ENCODE measurements around the gene MCC. TPM values are rescaled to one million over a fixed set of nuclear protein-coding genes. Genes with fewer than 3 reads are reported as not detected.

MCC gene
- total RNA-seq, 6 donors from 2014 or later, result 12.1 to 67.1 (median 21.3) TPM

DNA sequence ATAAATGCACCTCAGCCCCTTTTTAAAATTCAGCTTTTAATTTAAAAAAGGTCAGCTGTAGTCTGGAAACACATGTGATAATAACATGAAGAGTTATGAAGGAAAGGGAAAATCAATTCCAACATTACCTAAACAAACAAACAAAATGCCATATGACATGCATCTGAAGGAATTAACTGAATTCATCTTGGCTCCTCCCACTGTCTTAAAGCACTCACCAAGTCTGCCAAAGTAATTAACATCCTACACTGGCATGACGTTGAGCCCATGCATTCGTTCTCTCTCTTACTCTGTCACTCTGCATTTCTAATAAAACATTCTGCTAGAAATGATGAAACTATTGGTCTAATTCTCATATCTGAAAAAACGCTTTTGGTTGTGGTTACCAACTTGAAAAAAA lies 91.2 kb downstream of the MCC start:
- Histone ChIP-seq H3K27ac (no peak overlapping the region), H3K4me1 (no peaks in the 10 kb centered on the region), H3K4me3 (no peak overlapping the region), H3K27me3 (no peaks in the 10 kb centered on the region), H3K9me3 (no peaks in the 10 kb centered on the region), H3K36me3 (no peaks in the 10 kb centered on the region)
- TF ChIP-seq EP300 (IDR thresholded peaks at IDR 0.05) (no peak), POLR2A (IDR thresholded peaks at IDR 0.05) (no peak), POLR2AphosphoS5 (IDR thresholded peaks at IDR 0.05) (no peak)
- TF ChIP-seq, protein P1, sequence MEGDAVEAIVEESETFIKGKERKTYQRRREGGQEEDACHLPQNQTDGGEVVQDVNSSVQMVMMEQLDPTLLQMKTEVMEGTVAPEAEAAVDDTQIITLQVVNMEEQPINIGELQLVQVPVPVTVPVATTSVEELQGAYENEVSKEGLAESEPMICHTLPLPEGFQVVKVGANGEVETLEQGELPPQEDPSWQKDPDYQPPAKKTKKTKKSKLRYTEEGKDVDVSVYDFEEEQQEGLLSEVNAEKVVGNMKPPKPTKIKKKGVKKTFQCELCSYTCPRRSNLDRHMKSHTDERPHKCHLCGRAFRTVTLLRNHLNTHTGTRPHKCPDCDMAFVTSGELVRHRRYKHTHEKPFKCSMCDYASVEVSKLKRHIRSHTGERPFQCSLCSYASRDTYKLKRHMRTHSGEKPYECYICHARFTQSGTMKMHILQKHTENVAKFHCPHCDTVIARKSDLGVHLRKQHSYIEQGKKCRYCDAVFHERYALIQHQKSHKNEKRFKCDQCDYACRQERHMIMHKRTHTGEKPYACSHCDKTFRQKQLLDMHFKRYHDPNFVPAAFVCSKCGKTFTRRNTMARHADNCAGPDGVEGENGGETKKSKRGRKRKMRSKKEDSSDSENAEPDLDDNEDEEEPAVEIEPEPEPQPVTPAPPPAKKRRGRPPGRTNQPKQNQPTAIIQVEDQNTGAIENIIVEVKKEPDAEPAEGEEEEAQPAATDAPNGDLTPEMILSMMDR (IDR thresholded peaks at IDR 0.05), result no peak
- 69 to 71% methylated on average over 3 of the region's 3 CpGs for WGBS, 2 donors
- DNase-seq (no peak), ATAC-seq (ENCODE audit: low FRiP score in 2 of 2) (no peak)

DNA sequence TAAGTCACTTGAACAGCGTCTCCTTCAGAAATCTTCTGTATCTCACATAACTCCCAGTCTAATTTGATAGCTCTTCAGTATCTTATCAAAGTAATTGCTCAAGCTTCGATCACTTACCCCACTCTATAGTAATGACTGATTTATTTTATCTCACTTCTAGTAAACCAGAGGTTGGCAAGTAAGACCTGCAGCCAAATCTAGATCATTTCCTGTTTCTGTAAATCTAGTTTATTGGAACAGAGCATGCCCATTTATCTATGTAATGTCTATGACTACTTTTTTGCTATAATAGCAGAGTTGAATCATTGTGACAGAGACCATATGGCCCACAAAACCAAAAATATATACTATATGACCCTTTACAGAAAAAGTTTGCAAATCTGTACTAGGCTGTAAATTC lies 93.6 kb downstream of the MCC start:
- TF ChIP-seq POLR2AphosphoS5 (IDR thresholded peaks at IDR 0.05) (no peak), EP300 (IDR thresholded peaks at IDR 0.05) (no peak), POLR2A (IDR thresholded peaks at IDR 0.05) (no peak)
- TF ChIP-seq, protein P1 (IDR thresholded peaks at IDR 0.05), result no peak
- Histone ChIP-seq H3K4me1 (no peaks in the 10 kb centered on the region), H3K4me3 (no peak overlapping the region), H3K27me3 (no peaks in the 10 kb centered on the region), H3K36me3 (no peaks in the 10 kb centered on the region), H3K9me3 (no peaks in the 10 kb centered on the region), H3K27ac (no peak overlapping the region)
- DNase-seq (no peak), ATAC-seq (ENCODE audit: low FRiP score in 2 of 2) (no peak)
- 80 to 81% methylated on average over 2 of the region's 2 CpGs for WGBS, 2 donors

DNA sequence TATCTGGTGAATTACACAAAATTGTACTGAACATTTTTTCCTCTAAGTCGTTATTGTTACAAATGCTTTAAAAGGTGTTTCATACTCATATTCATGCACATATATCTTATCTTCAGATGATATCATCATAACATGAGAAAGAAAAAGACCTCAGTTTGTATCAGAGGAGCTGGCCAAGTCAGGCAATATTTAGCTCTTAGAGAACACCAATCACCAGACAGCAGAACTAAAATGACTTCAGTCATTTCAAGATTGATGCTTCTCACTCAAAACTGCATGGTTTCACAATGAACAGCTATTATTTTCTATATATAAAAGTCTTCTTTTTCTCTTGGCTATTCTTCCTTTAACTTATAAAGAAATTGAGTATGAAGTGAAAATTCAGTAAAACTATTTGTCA lies 98.0 kb downstream of the MCC start:
- Histone ChIP-seq H3K36me3 (no peaks in the 10 kb centered on the region), H3K27ac (no peak overlapping the region), H3K9me3 (no peaks in the 10 kb centered on the region), H3K4me3 (no peak overlapping the region), H3K4me1 (no peaks in the 10 kb centered on the region), H3K27me3 (no peaks in the 10 kb centered on the region)
- no peak for ATAC-seq (ENCODE audit: low FRiP score in 2 of 2)
- WGBS, 2 donors, result 73 to 81% methylated on average over 1 of the region's 1 CpG
- DNase-seq, result no peak
- no peak for TF ChIP-seq POLR2AphosphoS5 (IDR thresholded peaks at IDR 0.05)
- TF ChIP-seq, protein P1 (IDR thresholded peaks at IDR 0.05), result no peak
- no peak for TF ChIP-seq POLR2A (IDR thresholded peaks at IDR 0.05)
- no peak for TF ChIP-seq EP300 (IDR thresholded peaks at IDR 0.05)

DNA sequence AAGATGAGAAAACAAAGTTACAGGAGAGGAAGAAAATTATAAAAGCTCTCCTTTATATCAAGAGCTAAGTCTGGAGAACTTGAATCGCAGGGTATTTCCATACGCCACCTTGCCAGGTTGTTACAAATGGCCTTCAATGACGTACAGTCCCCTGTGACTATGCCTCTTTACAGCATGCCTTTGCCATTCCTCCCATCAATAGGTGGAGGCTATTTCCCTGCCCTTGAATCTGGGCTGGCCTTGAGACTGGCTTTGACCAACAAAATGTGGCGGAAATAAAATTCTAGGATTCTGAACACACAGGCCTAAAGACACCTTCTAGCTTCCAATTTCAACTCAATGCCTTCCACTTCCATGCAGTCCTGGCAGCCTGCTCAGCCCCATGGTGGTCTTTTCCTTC lies 99.1 kb downstream of the MCC start:
- Histone ChIP-seq H3K36me3 (no peaks in the 10 kb centered on the region), H3K27ac (no peak overlapping the region), H3K9me3 (no peaks in the 10 kb centered on the region), H3K4me3 (no peak overlapping the region), H3K4me1 (no peaks in the 10 kb centered on the region), H3K27me3 (no peaks in the 10 kb centered on the region)
- no peak for DNase-seq
- ATAC-seq (ENCODE audit: low FRiP score in 2 of 2), result no peak
- WGBS, 2 donors, result 93 to 94% methylated on average over 4 of the region's 4 CpGs
- TF ChIP-seq POLR2A (IDR thresholded peaks at IDR 0.05) (no peak), EP300 (IDR thresholded peaks at IDR 0.05) (no peak), POLR2AphosphoS5 (IDR thresholded peaks at IDR 0.05) (no peak)
- TF ChIP-seq, protein P1 (IDR thresholded peaks at IDR 0.05), result no peak

DNA sequence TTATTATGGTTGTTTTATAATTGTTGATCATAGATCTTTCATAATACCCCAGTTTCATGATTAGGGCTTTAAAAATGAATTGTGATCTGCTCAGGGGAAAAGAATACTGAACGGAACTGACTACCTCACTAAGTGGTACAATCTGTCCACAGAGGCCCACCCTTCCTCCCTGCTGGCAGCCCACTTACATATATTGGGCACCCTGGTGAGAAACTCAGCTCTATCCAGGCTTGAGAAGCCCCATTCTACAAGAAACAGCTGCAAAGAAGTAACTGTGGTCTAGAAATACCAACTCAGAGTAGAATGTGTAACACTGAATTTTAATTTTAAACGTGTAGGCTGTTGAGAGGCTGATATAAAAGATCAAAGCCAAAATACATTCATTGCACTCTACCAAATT lies 100.4 kb downstream of the MCC start:
- no peak overlapping the region for H3K27ac ChIP-seq
- TF ChIP-seq, protein P1 (IDR thresholded peaks at IDR 0.05), result no peak
- no peak for TF ChIP-seq POLR2A (IDR thresholded peaks at IDR 0.05)
- no peak for TF ChIP-seq POLR2AphosphoS5 (IDR thresholded peaks at IDR 0.05)
- no peak for TF ChIP-seq EP300 (IDR thresholded peaks at IDR 0.05)
- H3K36me3 ChIP-seq, result no peaks in the 10 kb centered on the region
- 81 to 89% methylated on average over 2 of the region's 2 CpGs for WGBS, 2 donors
- no peak for DNase-seq
- no peak overlapping the region for H3K4me3 ChIP-seq
- no peaks in the 10 kb centered on the region for H3K4me1 ChIP-seq
- H3K9me3 ChIP-seq, result no peaks in the 10 kb centered on the region
- ATAC-seq (ENCODE audit: low FRiP score in 2 of 2), result no peak
- H3K27me3 ChIP-seq, result no peaks in the 10 kb centered on the region

Measured in upper lobe of left lung (tissue), 6 donors.